Measurements from ENCODE around the gene CATSPERD.

The CATSPERD gene

DNA sequence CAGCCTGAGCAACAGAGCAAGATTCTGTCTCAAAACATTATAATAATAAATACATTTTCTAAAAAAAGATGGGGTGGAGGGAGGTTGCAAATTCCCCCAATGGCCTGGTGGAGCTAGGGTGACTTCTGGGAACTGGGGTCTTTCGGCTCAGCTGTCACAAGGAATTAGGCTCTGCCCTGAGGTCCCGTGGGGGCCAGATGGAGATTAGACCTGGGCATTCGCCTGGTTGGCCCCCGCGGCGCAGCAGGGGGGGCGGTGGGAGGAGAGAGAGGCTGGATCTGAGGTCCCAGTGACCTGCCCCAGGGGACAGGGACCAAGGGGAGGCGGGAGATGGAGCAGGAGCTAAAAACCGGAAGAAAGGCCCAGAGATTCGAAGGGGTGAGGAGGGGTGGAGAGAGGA, 104.3 kb downstream of the CATSPERD start:
- H3K9me3 ChIP-seq, result no peaks in the 10 kb centered on the region
- peaks cover 3 to 69% of the 10 kb centered on the region in 2 donors for H3K27me3 ChIP-seq
- no peak for TF ChIP-seq CTCF (IDR thresholded peaks at IDR 0.05)
- H3K4me1 ChIP-seq, result peaks cover 0 to 30% (median 16%) of the 10 kb centered on the region in 4 donors
- intact Hi-C loops (cut with DNase I; ENCODE audit: low total_unique reads), result loop anchor here (5.0 kb wide), 1 partner anchor 1938 kb away; the partner anchor contains the start of gene CLEC4M
- DNase-seq, result no peak
- no peak overlapping the region for H3K27ac ChIP-seq
- no peaks in the 10 kb centered on the region for H3K36me3 ChIP-seq
- H3K4me3 ChIP-seq, result no peak overlapping the region

- H3K9me3 ChIP-seq, result no peaks in the 10 kb centered on the region
- H3K36me3 ChIP-seq, result no peaks in the 10 kb centered on the region
- DNase-seq, result no peak
Measured at GRCh38 chr19:5825178-5825577, 104.7 kb downstream of the CATSPERD start.

GRCh38 chr19:5826531-5827341, 106.3 kb downstream of the CATSPERD start:
- Histone ChIP-seq H3K9me3 (no peaks in the 10 kb centered on the region), H3K27ac (no peak overlapping the region), H3K27me3 (peaks cover 3 to 79% of the 10 kb centered on the region in 2 donors), H3K4me3 (no peak overlapping the region), H3K4me1 (peaks cover 0 to 30% (median 16%) of the 10 kb centered on the region in 4 donors), H3K36me3 (no peaks in the 10 kb centered on the region)
- no peak for TF ChIP-seq CTCF (IDR thresholded peaks at IDR 0.05)
- intact Hi-C loops (cut with DNase I; ENCODE audit: low total_unique reads), result loop anchor here (5.0 kb wide), 1 partner anchor 1936 kb away; the partner anchor contains the start of gene CLEC4M
- DNase-seq, result no peak

More at GRCh38 chr19:5825178-5825577, 104.7 kb downstream of the CATSPERD start:
- Histone ChIP-seq H3K4me3 (no peak overlapping the region), H3K27me3 (peaks cover 3 to 74% of the 10 kb centered on the region in 2 donors), H3K4me1 (peaks cover 0 to 30% (median 16%) of the 10 kb centered on the region in 4 donors), H3K27ac (no peak overlapping the region)
- no peak for TF ChIP-seq CTCF (IDR thresholded peaks at IDR 0.05)
- intact Hi-C loops (cut with DNase I; ENCODE audit: low total_unique reads), result loop anchor here (5.0 kb wide), 1 partner anchor 1937 kb away; the partner anchor contains the start of gene CLEC4M

GRCh38 chr19:5827342-5827890, 107.0 kb downstream of the CATSPERD start:
- Histone ChIP-seq H3K4me3 (peak overlapping the region; percentile 36 to 46), H3K36me3 (no peaks in the 10 kb centered on the region), H3K4me1 (peaks cover 0 to 24% (median 16%) of the 10 kb centered on the region in 4 donors), H3K27ac (no peak overlapping the region), H3K27me3 (peaks cover 3 to 77% of the 10 kb centered on the region in 2 donors), H3K9me3 (no peaks in the 10 kb centered on the region)
- DNase-seq, result no peak
- TF ChIP-seq CTCF (IDR thresholded peaks at IDR 0.05), result no peak
- intact Hi-C loops (cut with DNase I; ENCODE audit: low total_unique reads), result loop anchor here (5.0 kb wide), 1 partner anchor 1935 kb away; the partner anchor contains the start of gene CLEC4M

DNA sequence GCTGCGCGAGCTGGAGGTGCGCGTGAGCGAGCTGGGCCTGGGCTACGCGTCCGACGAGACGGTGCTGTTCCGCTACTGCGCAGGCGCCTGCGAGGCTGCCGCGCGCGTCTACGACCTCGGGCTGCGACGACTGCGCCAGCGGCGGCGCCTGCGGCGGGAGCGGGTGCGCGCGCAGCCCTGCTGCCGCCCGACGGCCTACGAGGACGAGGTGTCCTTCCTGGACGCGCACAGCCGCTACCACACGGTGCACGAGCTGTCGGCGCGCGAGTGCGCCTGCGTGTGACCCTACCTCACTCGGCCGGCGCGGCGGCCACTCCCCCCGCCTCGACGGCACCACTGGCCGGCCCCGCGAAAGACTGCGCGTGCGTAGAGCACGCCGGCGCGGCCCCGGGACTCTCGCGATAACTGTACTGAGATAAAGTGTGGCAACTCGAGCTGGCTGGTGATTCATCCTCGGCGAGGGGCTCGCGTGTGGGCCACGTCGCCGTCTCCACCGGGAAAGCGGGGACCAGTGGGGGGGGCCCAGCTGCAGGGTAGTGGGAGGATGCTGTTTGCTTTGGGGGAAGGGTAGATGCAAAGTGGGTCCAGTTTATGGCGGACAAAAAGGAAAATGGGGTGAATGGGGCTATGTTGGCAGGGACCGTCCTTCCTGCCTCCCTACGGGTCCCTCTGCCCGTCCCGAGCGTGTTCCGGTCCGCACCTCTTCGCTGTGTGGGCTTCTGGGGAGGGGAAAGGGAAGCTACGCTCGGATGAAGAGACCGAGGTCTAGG, 107.6 kb downstream of the CATSPERD start:
- H3K27ac ChIP-seq, result no peak overlapping the region
- intact Hi-C loops (cut with DNase I; ENCODE audit: low total_unique reads), result loop anchor here (5.0 kb wide), 1 partner anchor 1934 kb away; the partner anchor contains the start of gene CLEC4M
- peaks cover 3 to 81% of the 10 kb centered on the region in 2 donors for H3K27me3 ChIP-seq

More for the DNA sequence above, 107.6 kb downstream of the CATSPERD start:
- no peaks in the 10 kb centered on the region for H3K36me3 ChIP-seq
- DNase-seq, result peak; percentile 70 to 84
- no peaks in the 10 kb centered on the region for H3K9me3 ChIP-seq
- peak overlapping the region; percentile 36 to 46 for H3K4me3 ChIP-seq
- no peak for TF ChIP-seq CTCF (IDR thresholded peaks at IDR 0.05)
- peaks cover 0 to 24% (median 16%) of the 10 kb centered on the region in 4 donors for H3K4me1 ChIP-seq

Measured in tibial artery (tissue), 4 donors.